Loucy (cell line): Measurements from ENCODE around the gene MDGA2.

Source experiments
- EZH2phosphoT487 ChIP-seq: fragments of 200-600 bp; IDR thresholded peaks from 2 replicates; pipeline ENCODE4 v1.6.1; 2018; ENCODE audit warnings: antibody characterized with exemption, mild to moderate bottlenecking, moderate library complexity, borderline replicate concordance
- TF ChIP-seq, protein P1 (sequence below): fragments of 200-600 bp; sonication (generic); conservative IDR thresholded peaks from 2 replicates; pipeline ENCODE4 v1.5.1; 2014; ENCODE audit warnings: mild to moderate bottlenecking, antibody characterized with exemption, low read length

DNA sequence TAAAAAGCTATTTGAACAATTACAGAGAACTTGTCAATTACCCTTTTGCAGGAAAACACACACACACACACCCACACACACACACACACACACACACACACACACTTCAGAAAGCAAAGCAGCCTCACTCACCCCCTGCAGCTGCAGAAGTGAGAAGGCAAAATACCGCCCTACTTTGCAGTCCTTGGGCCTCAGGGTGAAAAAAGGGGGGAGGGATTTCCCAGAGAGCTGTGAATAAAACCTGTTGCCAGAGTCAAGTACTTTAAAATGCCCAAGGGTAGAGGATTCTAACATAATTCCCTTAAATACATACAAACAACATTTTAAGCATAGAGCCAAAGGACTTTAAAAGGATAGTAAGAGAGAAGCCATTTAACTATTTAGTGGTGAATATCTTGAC lies 285.9 kb downstream of the MDGA2 start:
- TF ChIP-seq, protein P1, sequence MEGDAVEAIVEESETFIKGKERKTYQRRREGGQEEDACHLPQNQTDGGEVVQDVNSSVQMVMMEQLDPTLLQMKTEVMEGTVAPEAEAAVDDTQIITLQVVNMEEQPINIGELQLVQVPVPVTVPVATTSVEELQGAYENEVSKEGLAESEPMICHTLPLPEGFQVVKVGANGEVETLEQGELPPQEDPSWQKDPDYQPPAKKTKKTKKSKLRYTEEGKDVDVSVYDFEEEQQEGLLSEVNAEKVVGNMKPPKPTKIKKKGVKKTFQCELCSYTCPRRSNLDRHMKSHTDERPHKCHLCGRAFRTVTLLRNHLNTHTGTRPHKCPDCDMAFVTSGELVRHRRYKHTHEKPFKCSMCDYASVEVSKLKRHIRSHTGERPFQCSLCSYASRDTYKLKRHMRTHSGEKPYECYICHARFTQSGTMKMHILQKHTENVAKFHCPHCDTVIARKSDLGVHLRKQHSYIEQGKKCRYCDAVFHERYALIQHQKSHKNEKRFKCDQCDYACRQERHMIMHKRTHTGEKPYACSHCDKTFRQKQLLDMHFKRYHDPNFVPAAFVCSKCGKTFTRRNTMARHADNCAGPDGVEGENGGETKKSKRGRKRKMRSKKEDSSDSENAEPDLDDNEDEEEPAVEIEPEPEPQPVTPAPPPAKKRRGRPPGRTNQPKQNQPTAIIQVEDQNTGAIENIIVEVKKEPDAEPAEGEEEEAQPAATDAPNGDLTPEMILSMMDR = no peak
- TF ChIP-seq EZH2phosphoT487 = no peak
